OCI-LY1 (cell line): ENCODE measurements around the gene FTCD.
"Not testable (repeated sequence)": the region's sequence is repeated elsewhere in the genome, so short reads cannot be mapped to it uniquely, and the experiment has no call there.

Experiments used
- H2AFZ ChIP-seq: fragments of 200-600 bp; sonication (generic), shearing (Covaris generic); 2 replicates; pipeline ENCODE4 v1.6.0; 2014; ENCODE audit warnings: antibody characterized with exemption, mild to moderate bottlenecking, low read length
- H3F3A ChIP-seq: fragments of 200-600 bp; sonication (generic), shearing (Covaris generic); 2 replicates; pipeline ENCODE4 v1.6.0; 2014; ENCODE audit warnings: mild to moderate bottlenecking, antibody characterized with exemption, low read length, moderate library complexity; ENCODE audit not compliant: insufficient read depth
- H3K27ac ChIP-seq: fragments of 200-600 bp; sonication (generic); 2 replicates; pipeline ENCODE4 v1.5.1; 2014; ENCODE audit warnings: low read length, mixed run types, mild to moderate bottlenecking, low read depth; ENCODE audit not compliant: poor library complexity, severe bottlenecking
- H3K27me3 ChIP-seq: fragments of 200-600 bp; sonication (generic); 2 replicates; pipeline ENCODE4 v1.6.0; 2014; ENCODE audit warnings: antibody characterized with exemption, mild to moderate bottlenecking, low read length, moderate library complexity; ENCODE audit not compliant: insufficient read depth
- H3K36me3 ChIP-seq: fragments of 200-600 bp; sonication (generic); 2 replicates; pipeline ENCODE4 v1.6.1; 2014; ENCODE audit warnings: mild to moderate bottlenecking, antibody characterized with exemption, low read length, moderate library complexity, mixed read lengths; ENCODE audit not compliant: insufficient read depth
- H3K4me1 ChIP-seq: fragments of 200-600 bp; sonication (generic); 2 replicates; pipeline ENCODE4 v1.5.1; 2014; ENCODE audit warnings: mild to moderate bottlenecking, low read length, moderate library complexity; ENCODE audit not compliant: insufficient read depth, severe bottlenecking
- H3K4me2 ChIP-seq: fragments of 200-600 bp; sonication (generic), shearing (Covaris generic); 2 replicates; pipeline ENCODE4 v1.6.1; 2014; ENCODE audit warnings: low read length
- H3K4me3 ChIP-seq: fragments of 200-600 bp; sonication (generic); 2 replicates; pipeline ENCODE4 v1.5.1; 2014; ENCODE audit warnings: low read length, low read depth, mild to moderate bottlenecking, mixed read lengths; ENCODE audit not compliant: poor library complexity, severe bottlenecking
- H3K79me2 ChIP-seq: fragments of 200-600 bp; shearing (Covaris generic); 2 replicates; pipeline ENCODE4 v1.6.1; 2016; ENCODE audit warnings: mixed run types, low read length, mixed read lengths; ENCODE audit not compliant: insufficient read depth
- H3K9ac ChIP-seq: fragments of 200-600 bp; sonication (generic), shearing (Covaris generic); 2 replicates; pipeline ENCODE4 v1.6.1; 2014; ENCODE audit warnings: mild to moderate bottlenecking, low read length, mixed read lengths
- H3K9me2 ChIP-seq: fragments of 200-600 bp; sonication (generic), shearing (Covaris generic); 2 replicates; pipeline ENCODE4 v1.6.1; 2014; ENCODE audit warnings: low read depth, mild to moderate bottlenecking, low read length, mixed read lengths
- H3K9me3 ChIP-seq: fragments of 200-600 bp; shearing (Covaris generic); 2 replicates; pipeline ENCODE4 v1.6.1; 2014; ENCODE audit warnings: low read length, mixed read lengths
- H4K20me1 ChIP-seq: fragments of 200-600 bp; sonication (generic), shearing (Covaris generic); 2 replicates; pipeline ENCODE4 v1.6.0; 2016; ENCODE audit warnings: mild to moderate bottlenecking, low read length; ENCODE audit not compliant: insufficient read depth
- EZH2 ChIP-seq: fragments of 200-600 bp; sonication (generic), shearing (Covaris generic); IDR thresholded peaks from 2 replicates; pipeline ENCODE4 v1.8.0; 2017; ENCODE audit warnings: borderline replicate concordance, mixed run types, mild to moderate bottlenecking, antibody characterized with exemption, low read length, moderate library complexity, mixed read lengths
- TF ChIP-seq, protein P1 (sequence below): fragments of 200-600 bp; sonication (generic), shearing (Covaris generic); IDR thresholded peaks from 2 replicates; pipeline ENCODE4 v1.5.1; 2017; ENCODE audit warnings: mild to moderate bottlenecking, antibody characterized with exemption, low read length, moderate library complexity, mixed read lengths

Gene FTCD

DNA sequence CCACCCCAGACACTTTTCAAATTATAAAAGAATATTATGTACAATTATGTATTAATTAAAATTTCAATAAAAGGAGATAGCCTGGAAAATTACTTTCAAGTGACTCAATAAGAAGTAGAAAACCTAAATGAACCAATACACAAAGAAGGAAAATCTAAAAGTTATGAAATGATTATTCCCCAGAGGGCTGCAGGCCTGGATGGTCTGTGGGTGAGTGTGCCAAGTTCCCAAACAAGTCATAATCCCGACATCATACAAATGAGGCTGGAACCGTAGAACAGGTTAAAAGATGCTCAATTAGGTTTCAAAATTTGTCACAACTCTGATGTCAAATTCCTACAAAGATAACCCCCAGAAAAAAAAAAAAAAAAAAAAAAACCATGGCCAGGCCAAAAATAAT lies 16.2 kb upstream of the FTCD start:
- H3F3A ChIP-seq, result no peaks in the 10 kb centered on the region
- TF ChIP-seq, protein P1, sequence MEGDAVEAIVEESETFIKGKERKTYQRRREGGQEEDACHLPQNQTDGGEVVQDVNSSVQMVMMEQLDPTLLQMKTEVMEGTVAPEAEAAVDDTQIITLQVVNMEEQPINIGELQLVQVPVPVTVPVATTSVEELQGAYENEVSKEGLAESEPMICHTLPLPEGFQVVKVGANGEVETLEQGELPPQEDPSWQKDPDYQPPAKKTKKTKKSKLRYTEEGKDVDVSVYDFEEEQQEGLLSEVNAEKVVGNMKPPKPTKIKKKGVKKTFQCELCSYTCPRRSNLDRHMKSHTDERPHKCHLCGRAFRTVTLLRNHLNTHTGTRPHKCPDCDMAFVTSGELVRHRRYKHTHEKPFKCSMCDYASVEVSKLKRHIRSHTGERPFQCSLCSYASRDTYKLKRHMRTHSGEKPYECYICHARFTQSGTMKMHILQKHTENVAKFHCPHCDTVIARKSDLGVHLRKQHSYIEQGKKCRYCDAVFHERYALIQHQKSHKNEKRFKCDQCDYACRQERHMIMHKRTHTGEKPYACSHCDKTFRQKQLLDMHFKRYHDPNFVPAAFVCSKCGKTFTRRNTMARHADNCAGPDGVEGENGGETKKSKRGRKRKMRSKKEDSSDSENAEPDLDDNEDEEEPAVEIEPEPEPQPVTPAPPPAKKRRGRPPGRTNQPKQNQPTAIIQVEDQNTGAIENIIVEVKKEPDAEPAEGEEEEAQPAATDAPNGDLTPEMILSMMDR, result no peak
- no peak for TF ChIP-seq EZH2
- no peak overlapping the region for H3K9ac ChIP-seq
- H2AFZ ChIP-seq, result no peak overlapping the region
- no peaks in the 10 kb centered on the region for H3K36me3 ChIP-seq
- peaks cover 3% of the 10 kb centered on the region; the same call in 1 of the 2 replicates for H3K9me3 ChIP-seq
- no peaks in the 10 kb centered on the region for H3K9me2 ChIP-seq
- H3K4me3 ChIP-seq, result no peak overlapping the region
- no peaks in the 10 kb centered on the region for H3K4me1 ChIP-seq
- H3K27me3 ChIP-seq, result no peaks in the 10 kb centered on the region; the same call in 1 of the 2 replicates
- no peaks in the 10 kb centered on the region for H4K20me1 ChIP-seq
- H3K79me2 ChIP-seq, result no peaks in the 10 kb centered on the region
- H3K4me2 ChIP-seq, result no peak overlapping the region
- no peak overlapping the region for H3K27ac ChIP-seq

DNA sequence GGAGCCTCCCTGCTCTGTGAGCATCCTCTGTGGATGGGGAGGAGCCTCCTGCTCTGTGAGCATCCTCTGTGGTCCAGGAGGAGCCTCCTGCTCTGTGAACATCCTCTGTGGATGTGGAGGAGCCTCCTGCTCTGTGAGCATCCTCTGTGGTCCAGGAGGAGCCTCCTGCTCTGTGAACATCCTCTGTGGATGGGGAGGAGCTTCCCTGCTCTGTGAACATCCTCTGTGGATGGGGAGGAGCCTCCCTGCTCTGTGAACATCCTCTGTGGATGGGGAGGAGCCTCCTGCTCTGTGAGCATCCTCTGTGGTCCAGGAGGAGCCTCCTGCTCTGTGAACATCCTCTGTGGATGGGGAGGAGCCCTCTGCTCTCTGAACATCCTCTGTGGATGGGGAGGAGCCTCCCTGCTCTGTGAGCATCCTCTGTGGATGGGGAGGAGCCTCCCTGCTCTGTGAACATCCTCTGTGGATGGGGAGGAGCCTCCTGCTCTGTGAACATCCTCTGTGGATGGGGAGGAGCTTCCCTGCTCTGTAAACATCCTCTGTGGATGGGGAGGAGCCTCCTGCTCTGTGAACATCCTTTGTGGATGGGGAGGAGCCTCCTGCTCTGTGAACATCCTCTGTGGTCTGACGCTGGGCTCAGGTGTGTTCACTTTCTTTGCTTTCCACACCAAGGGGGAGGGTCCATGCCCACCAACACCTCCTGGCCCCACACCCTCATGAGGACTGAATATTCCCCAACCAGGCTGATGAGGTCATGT lies 15.2 kb upstream of the FTCD start:
- not testable (repeated sequence) for H3K79me2 ChIP-seq, H3F3A ChIP-seq, H2AFZ ChIP-seq, H3K9ac ChIP-seq, H3K4me3 ChIP-seq, H3K4me2 ChIP-seq, H3K36me3 ChIP-seq, H3K9me3 ChIP-seq, H4K20me1 ChIP-seq, H3K27ac ChIP-seq, H3K27me3 ChIP-seq, H3K9me2 ChIP-seq, H3K4me1 ChIP-seq

DNA sequence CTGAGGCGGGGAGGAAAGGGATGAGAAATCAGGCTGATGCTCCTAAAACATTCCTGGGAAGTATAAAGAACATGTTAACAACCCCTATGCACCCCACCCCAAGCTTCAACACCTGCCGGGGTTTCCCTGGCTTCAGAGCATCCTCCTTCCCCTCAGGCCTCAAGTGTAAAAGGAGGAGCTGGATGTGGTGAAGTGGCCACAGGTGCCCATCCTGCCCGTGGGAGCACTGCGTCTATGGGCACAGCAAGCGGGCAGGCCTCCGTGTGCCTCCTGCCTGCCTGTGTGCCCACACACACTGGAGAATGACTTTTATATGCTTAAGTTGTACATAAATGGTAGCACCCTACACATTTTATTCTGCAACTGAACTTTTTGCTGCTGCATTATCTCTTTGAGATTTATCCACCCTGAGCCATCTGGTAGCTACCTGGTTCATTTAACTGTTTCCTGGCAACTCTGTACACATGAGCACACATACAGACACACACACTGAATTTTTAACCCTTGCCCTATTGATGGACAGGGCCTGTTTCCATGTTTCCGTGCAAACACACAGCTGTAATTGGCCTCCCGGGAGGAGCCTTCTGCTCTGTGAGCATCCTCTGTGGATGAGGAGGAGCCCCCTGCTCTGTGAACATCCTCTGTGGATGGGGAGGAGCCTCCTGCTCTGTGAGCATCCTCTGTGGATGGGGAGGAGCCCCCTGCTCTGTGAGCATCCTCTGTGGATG lies 13.4 kb upstream of the FTCD start:
- no peaks in the 10 kb centered on the region for H3K36me3 ChIP-seq
- H3K27ac ChIP-seq, result no peak overlapping the region
- no peaks in the 10 kb centered on the region for H4K20me1 ChIP-seq
- TF ChIP-seq EZH2, result no peak
- TF ChIP-seq, protein P1, result no peak
- H3K4me3 ChIP-seq, result no peak overlapping the region
- no peaks in the 10 kb centered on the region for H3F3A ChIP-seq
- H3K4me2 ChIP-seq, result no peak overlapping the region
- no peak overlapping the region for H3K9ac ChIP-seq
- no peaks in the 10 kb centered on the region for H3K9me3 ChIP-seq
- no peaks in the 10 kb centered on the region for H3K4me1 ChIP-seq
- no peak overlapping the region for H2AFZ ChIP-seq
- H3K79me2 ChIP-seq, result no peaks in the 10 kb centered on the region
- no peaks in the 10 kb centered on the region for H3K9me2 ChIP-seq
- H3K27me3 ChIP-seq, result no peaks in the 10 kb centered on the region
